Cardiac fibroblast (primary cell): ENCODE measurements around the gene NMUR2.

Experiments
- DNase-seq, 2 donors: peaks; one replicate each; pipeline versions ENCODE4 v3.0.0 to v3.0.0-alpha.2; 2010; ENCODE audit warnings: low read depth in 2 of 2
- H3K4me3 ChIP-seq, 2 donors: replicated peaks in 1 of 2; 1 replicate in 1 of 2; 2 replicates in 1 of 2; pipeline ENCODE4 v1.5.1; 2011; ENCODE audit warnings: low read depth in 2 of 2, low read length in 2 of 2, mild to moderate bottlenecking in 2 of 2, moderate library complexity in 1 of 2
- TF ChIP-seq, protein P1 (sequence below): IDR thresholded peaks from one replicate; pipeline ENCODE4 v1.5.1; 2011; ENCODE audit warnings: low read depth, mild to moderate bottlenecking, low read length, inconsistent platforms

Gene NMUR2

DNA sequence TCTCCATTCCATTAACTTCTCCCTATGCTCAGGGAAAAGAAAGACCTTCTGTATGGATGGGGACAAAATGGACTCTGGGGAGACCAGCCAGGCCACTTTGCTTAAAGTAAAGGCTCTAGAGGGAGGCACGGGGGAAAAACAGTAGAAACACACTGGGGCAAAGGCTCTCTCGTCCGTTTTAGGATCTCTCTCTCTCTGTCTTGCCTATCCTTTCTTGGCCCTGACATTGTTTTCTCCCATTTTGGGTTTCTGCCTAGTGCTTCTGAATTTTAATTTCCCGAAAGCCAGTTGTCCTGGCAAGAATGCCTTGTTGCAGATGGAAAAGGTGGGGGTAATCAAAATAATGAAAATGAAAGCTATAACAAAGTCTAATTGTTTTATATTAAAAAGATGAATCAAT, 28.2 kb downstream of the NMUR2 start:
- H3K4me3 ChIP-seq, result no peak overlapping the region
- TF ChIP-seq, protein P1, sequence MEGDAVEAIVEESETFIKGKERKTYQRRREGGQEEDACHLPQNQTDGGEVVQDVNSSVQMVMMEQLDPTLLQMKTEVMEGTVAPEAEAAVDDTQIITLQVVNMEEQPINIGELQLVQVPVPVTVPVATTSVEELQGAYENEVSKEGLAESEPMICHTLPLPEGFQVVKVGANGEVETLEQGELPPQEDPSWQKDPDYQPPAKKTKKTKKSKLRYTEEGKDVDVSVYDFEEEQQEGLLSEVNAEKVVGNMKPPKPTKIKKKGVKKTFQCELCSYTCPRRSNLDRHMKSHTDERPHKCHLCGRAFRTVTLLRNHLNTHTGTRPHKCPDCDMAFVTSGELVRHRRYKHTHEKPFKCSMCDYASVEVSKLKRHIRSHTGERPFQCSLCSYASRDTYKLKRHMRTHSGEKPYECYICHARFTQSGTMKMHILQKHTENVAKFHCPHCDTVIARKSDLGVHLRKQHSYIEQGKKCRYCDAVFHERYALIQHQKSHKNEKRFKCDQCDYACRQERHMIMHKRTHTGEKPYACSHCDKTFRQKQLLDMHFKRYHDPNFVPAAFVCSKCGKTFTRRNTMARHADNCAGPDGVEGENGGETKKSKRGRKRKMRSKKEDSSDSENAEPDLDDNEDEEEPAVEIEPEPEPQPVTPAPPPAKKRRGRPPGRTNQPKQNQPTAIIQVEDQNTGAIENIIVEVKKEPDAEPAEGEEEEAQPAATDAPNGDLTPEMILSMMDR, result no peak
- DNase-seq, result no peak

DNA sequence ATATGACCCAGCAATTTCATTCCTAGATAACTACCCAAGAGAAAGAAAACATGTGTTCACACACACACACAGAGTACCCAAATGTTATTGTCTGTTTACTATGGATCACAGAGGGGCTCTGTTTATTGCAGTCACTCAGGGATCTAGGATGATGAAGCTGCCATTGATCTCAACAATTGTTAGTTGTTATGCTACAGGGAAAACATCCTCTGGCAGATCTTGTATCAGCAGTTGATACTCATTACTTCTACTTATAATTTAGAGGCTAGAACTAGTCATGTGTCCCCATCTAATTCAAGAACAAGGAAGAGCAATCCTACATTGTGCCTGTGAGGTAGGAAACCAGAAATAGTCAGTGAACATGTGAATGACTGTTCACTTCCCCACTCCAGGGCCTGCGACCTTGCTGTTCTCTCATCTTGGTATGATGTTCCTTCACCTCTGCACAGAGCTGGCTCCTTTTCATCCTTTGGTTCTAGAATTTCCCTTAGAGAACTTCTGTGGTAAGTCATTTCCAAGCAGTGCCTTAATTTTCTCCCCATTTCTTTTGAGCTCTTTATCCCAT, 30.3 kb downstream of the NMUR2 start:
- no peak overlapping the region for H3K4me3 ChIP-seq
- TF ChIP-seq, protein P1, result no peak
- no peak for DNase-seq

DNA sequence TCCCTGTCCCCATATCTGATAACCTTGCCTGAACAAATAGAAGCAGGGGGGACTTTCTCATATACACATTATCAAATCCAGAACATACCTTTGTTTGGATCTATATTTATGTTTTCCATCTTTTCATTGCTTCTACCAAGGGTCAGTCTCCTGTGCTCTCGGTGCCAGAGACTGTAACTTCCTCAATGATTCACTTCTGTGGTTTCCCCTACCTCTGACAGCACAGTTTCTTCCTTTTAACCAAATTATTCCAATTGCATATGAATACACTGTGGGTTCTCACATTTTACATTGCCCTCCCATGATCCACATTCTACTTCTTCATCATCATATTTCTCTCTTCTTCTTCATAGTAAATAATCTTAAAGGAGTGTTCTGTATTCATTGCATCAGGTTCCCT, 32.2 kb downstream of the NMUR2 start:
- TF ChIP-seq, protein P1, result no peak
- H3K4me3 ChIP-seq, result no peak overlapping the region
- DNase-seq, result no peak

DNA sequence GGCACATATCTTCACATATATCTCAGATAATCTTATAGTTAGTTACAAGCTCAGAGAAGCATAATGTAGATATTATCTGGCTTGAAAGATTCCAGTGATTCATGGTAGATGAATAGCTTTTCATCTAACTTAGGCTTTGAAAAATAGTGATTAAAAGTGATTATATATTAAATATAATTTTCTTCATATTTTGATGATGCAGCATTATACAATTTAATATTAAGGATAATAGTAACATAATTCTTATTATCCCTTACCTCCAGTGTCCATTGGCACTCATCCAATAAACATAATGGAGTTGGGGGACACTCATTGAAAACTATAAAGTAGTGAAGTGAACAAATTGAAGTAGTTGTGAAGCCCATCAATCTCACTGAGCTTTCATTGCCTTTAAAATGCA, 35.8 kb downstream of the NMUR2 start:
- TF ChIP-seq, protein P1, result no peak
- H3K4me3 ChIP-seq, result no peak overlapping the region
- DNase-seq, result no peak

DNA sequence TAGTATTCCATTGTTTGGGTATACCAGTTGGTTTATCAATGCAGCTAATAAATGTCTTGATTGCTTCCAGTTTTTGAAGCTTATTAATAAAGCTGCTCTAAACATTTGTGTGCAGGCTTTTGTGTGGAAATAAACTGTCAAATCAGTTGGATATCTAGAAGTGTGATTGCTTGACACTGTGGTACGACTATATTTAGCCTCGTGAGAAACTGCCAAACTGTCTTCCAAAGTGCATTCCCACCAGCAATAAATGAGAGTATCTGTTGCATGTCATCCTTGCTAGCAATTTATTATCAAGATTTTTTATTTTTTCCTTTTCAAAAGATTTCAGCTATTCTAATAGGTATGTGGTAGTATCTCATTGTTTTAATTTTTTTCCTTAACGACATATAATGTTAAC, 37.5 kb downstream of the NMUR2 start:
- TF ChIP-seq, protein P1, result no peak
- DNase-seq, result no peak

DNA sequence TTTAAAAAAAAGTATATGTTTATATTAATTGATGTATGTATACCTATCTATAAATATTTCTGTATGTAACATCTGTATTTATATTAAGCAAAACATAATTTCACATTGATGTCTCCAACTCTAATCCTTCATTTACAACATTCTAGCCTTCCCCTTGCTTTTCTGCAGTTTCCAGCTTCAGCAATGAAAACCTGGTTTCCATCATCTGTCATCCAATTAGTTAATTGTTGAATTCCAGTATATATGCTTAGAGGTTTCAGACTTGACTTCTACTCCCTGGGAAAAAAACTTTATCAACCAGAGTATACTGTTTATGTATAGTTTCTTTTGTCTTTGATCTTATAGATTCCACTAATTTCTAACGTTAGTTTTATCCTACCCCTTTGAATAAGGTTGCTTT, 38.4 kb downstream of the NMUR2 start:
- H3K4me3 ChIP-seq, result no peak overlapping the region
- TF ChIP-seq, protein P1, result no peak
- DNase-seq, result no peak

More for the DNA sequence above, 37.5 kb downstream of the NMUR2 start:
- H3K4me3 ChIP-seq, result no peak overlapping the region

DNA sequence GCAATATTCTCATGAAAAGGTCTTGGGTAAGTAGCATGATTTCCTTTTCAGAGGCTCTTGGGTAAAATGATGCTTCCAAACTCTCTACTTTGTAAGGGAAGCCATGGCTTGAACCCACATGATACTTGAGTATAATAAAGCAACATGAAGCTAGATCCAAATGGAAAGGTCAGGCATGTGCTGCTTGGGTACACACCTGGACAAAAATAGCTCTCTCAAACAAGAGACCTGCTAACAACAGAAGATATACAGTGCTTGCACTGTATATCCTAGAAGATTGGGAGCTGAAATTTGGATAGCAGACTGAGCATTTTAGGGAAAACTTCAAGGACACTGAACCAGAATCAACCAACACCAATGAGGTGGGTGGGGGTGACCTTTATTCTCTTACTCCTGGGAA, 40.2 kb downstream of the NMUR2 start:
- TF ChIP-seq, protein P1, result no peak
- H3K4me3 ChIP-seq, result no peak overlapping the region
- DNase-seq, result no peak
